Pancreas (tissue), 10 donors: Measurements from ENCODE around the gene C10orf105. TPM values are rescaled to one million over a fixed set of nuclear protein-coding genes. Genes with fewer than 3 reads are reported as not detected.

Experiments
- ATAC-seq, 4 donors: fragments of 200-7000 bp; cut with Tn5 transposase; one replicate each; pipeline versions ENCODE4 v1.8.0 to v1.9.1; 2020; ENCODE audit warnings: mild to moderate bottlenecking in 4 of 4, moderate library complexity in 4 of 4
- DNase-seq, 6 donors: peaks; one replicate each; pipeline ENCODE4 v3.0.0-alpha.2; 2020
- FAIRE-seq: peaks from 2 replicates; lab custom pipeline; 2012; peaks lifted over from hg19 to GRCh38; lab: Jason Lieb, UNC
- H3K27ac ChIP-seq, 4 donors: fragments of 200-600 bp; sonication (generic); 1 replicate in 3 of 4; 2 replicates in 1 of 4; pipeline versions ENCODE4 v1.5.0 to v1.8.0; 2020
- H3K27me3 ChIP-seq, 4 donors: fragments of 200-600 bp; one replicate each; pipeline ENCODE4 v1.8.0; 2021
- H3K36me3 ChIP-seq, 3 donors: fragments of 200-600 bp; sonication (generic) in 1 of 3; one replicate each; pipeline versions ENCODE4 v1.5.0 to v1.8.0; 2020 to 2021
- H3K4me1 ChIP-seq, 3 donors: fragments of 200-600 bp; one replicate each; pipeline ENCODE4 v1.8.0; 2021
- H3K4me3 ChIP-seq, 4 donors: fragments of 200-600 bp; sonication (generic) in 2 of 4; one replicate each; pipeline versions ENCODE4 v1.5.0 to v1.8.0; 2020 to 2021
- H3K9me3 ChIP-seq, 4 donors: fragments of 200-600 bp; one replicate each; pipeline ENCODE4 v1.8.0; 2021
- CTCF ChIP-seq, 4 donors: fragments of 200-600 bp; sonication (generic) in 3 of 4; IDR thresholded peaks; one replicate each; pipeline versions ENCODE4 v1.5.0 to v1.8.0; 2021; ENCODE audit warnings: antibody characterized with exemption in 4 of 4
- WGBS, 2 donors: extraction: QIAGEN DNeasy Blood & Tissue Kit; methylation state at CpG; one replicate each; pipeline ENCODE4 v1.1.7; 2013; 5-methylcytosine and 5-hydroxymethylcytosine counted together
- intact Hi-C, 3 donors: fragments of 100-400 bp; cut with DNase I; formaldehyde crosslinking; loops; one replicate each; pipeline versions ENCODE4 v1.11.1 to v1.14.2; 2022
- polyA plus RNA-seq, 2 donors: library from polyadenylated mRNA; stranded (reverse); fragments of 200-250 nt; gene quantifications; one replicate each; pipeline ENCODE4 v1.2.3, GENCODE V29; 2013
- total RNA-seq, 6 donors: library from RNA; stranded (reverse); fragmentation: NEBNext Ultra II Directional in 4 of 6; extraction: Animal tissue kit (Norgen Biotek cat#: 25700) in 4 of 6; gene quantifications; one replicate each; pipeline versions ENCODE4 v1.2.1 to v1.2.4, GENCODE V29; 2021 to 2023
- donor health status: healthy with polysubstance abuse.
- donor health status: DM: no; HTN: no; CAD: no; lungs with moderate emphysema.
- donor health status: DM: no; HTN: no; CAD: no.
- donor health status: control.
- donor health status: control.
- donor health status: Bipolar disorder and iron deficiency.
- donor health status: DM: yes; HTN: yes; CAD: no.
- donor health status: DM: no; HTN: no; CAD: no.
- donor health status: DM: no; HTN: no; CAD: no.
- donor health status: DM: yes; HTN: yes; CAD: no.

Gene C10orf105
- total and polyA plus RNA-seq, 8 donors = 0.06 to 0.14 (median 0.08) TPM; not detected in 5

GRCh38 chr10:71739358-71739900 lies 19.9 kb upstream of the C10orf105 start:
- no peaks in the 10 kb centered on the region for H3K4me1 ChIP-seq
- DNase-seq (peak in 1 of 6 donors; percentile 13), ATAC-seq (no peak), FAIRE-seq (no peak)
- H3K27me3 ChIP-seq = no peaks in the 10 kb centered on the region
- H3K36me3 ChIP-seq = no peaks in the 10 kb centered on the region
- H3K27ac ChIP-seq = no peak overlapping the region
- H3K9me3 ChIP-seq = no peaks in the 10 kb centered on the region
- 85 to 88% methylated on average over 8 of the region's 8 CpGs for WGBS, 2 donors
- no peak for TF ChIP-seq CTCF (IDR thresholded peaks at IDR 0.05)
- no peak overlapping the region for H3K4me3 ChIP-seq
- intact Hi-C loops = no loop called here

- intact Hi-C loops = no loop called here
- no peak for TF ChIP-seq CTCF (IDR thresholded peaks at IDR 0.05)
- no peak for FAIRE-seq
Observed at GRCh38 chr10:71737834-71738197, 18.2 kb upstream of the C10orf105 start.

GRCh38 chr10:71737001-71737833 lies 17.6 kb upstream of the C10orf105 start:
- peak in 2 of 6 donors; percentile 19 to 43 for DNase-seq
- peak; percentile 72 to 86 (median 82) for ATAC-seq
- no peak for FAIRE-seq
- H3K4me1 ChIP-seq = no peaks in the 10 kb centered on the region
- peak overlapping the region; percentile 13 to 74 (median 46) for H3K27ac ChIP-seq
- no peaks in the 10 kb centered on the region for H3K9me3 ChIP-seq
- no peak overlapping the region for H3K4me3 ChIP-seq
- intact Hi-C loops = no loop called here
- no peaks in the 10 kb centered on the region for H3K27me3 ChIP-seq
- 75% methylated on average over 12 of the region's 12 CpGs for WGBS, 2 donors
- no peak for TF ChIP-seq CTCF (IDR thresholded peaks at IDR 0.05)
- H3K36me3 ChIP-seq = no peaks in the 10 kb centered on the region

More at GRCh38 chr10:71737834-71738197, 18.2 kb upstream of the C10orf105 start:
- H3K36me3 ChIP-seq = no peaks in the 10 kb centered on the region
- peak overlapping the region in 3 of 4 donors; percentile 33 to 74 (median 53) for H3K27ac ChIP-seq
- H3K4me3 ChIP-seq = no peak overlapping the region
- H3K9me3 ChIP-seq = no peaks in the 10 kb centered on the region
- H3K4me1 ChIP-seq = no peaks in the 10 kb centered on the region
- no peaks in the 10 kb centered on the region for H3K27me3 ChIP-seq
- no peak for ATAC-seq
- 67 to 77% methylated on average over 3 of the region's 3 CpGs for WGBS, 2 donors
- DNase-seq = no peak

GRCh38 chr10:71736570-71736952 lies 17.0 kb upstream of the C10orf105 start:
- no peak for FAIRE-seq

More at GRCh38 chr10:71736570-71736952, 17.0 kb upstream of the C10orf105 start:
- H3K27me3 ChIP-seq = no peaks in the 10 kb centered on the region
- ATAC-seq (no peak), DNase-seq (no peak)
- no peaks in the 10 kb centered on the region for H3K9me3 ChIP-seq
- no peak for TF ChIP-seq CTCF (IDR thresholded peaks at IDR 0.05)
- no peaks in the 10 kb centered on the region for H3K36me3 ChIP-seq
- 86 to 100% methylated on average over 2 of the region's 2 CpGs for whole genome bisulfite sequencing, 2 donors
- intact Hi-C loops = no loop called here
- H3K4me1 ChIP-seq = no peaks in the 10 kb centered on the region
- H3K27ac ChIP-seq = peak overlapping the region; percentile 13 to 53 (median 46)
- H3K4me3 ChIP-seq = no peak overlapping the region
